NCI-H2227 (cell line): ENCODE measurements around the gene WWOX.
"Not testable (repeated sequence)": the region's sequence is repeated elsewhere in the genome, so short reads cannot be mapped to it uniquely, and the experiment has no call there.

Experiments used
- DNase-seq: peaks from one replicate; lab custom pipeline; 2025; ENCODE audit not compliant: unreplicated experiment; lab: John Stamatoyannopoulos, UW

WWOX gene

DNA sequence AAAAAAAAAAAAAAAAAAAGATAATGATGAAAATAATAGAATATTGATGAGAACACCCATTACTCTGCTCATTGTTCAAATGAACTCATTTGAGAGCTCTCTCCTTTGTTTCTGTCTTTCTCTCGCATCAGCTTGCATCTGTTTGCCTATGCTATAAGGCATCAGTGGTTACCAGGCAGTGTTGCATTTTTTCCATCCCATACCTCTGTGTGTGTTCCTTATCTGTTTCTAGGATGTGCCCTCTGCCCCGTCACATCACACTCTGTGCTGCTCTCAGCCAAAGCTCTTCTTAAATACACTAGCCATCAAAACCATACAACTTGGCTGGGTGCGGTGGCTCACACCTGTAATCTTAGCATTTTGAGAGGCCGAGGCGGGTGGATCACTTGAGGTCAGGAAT, 568.2 kb downstream of the WWOX start:
- DNase-seq: no peak

GRCh38 chr16:78668393-78668792, 568.9 kb downstream of the WWOX start:
- no peak for DNase-seq

- no peak for DNase-seq
Measured at GRCh38 chr16:78669994-78670393, 570.5 kb downstream of the WWOX start.

DNA sequence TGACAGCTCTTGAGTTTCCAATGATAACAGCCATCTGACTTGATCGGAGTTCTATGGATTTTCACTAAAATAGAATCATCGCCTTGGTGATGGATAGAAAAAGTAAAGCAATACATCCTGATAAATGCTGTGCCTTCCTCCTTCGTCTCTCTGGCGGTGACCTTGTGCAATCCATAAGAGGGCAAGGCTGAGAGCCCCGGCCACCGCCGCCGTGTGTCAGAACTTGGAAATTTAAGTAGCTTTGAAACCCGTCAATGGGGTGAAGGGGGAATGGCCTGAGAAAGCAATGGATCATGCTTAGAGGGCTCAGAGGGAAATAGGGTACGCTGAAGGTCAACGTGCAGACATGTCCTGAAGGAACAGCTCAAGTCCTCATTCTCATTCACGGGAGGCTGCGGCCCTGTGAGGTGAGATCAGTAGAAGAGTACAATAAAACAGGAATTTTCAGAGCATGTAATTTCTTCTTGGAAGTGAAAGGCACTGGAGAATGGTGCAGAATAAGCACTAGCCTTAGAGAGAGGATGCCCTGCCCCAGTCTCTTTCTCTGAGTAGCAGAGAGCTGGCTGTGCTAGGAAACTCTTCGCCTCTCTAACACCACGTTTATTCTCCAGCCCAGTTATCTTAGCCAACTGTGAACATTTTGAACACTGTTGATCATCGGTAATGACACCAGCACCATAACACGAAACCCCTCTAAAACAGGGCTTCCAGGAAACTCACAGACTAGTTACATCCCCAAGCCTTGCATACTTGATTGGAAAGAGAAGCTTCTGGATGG, 573.5 kb downstream of the WWOX start:
- DNase-seq: no peak

DNA sequence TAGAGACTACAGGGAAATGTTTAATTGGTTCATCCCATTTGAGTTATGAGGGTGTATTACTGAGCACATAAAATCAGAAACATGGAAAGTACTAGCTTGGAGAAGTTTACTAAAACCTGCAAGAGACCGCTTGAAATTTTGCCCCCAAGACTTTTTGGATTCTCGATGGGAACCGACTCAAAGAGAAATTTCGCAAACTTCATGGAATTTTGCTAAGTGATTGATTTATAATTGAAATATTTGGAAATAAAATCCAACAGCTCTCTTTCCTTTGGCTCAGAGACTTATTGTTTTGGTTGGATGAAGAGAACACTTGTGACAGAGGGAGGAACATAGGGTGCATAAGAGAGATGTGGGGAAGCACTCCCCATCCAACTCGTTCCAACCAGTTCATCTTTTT, 574.4 kb downstream of the WWOX start:
- DNase-seq: no peak

GRCh38 chr16:78675312-78675711, 575.9 kb downstream of the WWOX start:
- DNase-seq: no peak

DNA sequence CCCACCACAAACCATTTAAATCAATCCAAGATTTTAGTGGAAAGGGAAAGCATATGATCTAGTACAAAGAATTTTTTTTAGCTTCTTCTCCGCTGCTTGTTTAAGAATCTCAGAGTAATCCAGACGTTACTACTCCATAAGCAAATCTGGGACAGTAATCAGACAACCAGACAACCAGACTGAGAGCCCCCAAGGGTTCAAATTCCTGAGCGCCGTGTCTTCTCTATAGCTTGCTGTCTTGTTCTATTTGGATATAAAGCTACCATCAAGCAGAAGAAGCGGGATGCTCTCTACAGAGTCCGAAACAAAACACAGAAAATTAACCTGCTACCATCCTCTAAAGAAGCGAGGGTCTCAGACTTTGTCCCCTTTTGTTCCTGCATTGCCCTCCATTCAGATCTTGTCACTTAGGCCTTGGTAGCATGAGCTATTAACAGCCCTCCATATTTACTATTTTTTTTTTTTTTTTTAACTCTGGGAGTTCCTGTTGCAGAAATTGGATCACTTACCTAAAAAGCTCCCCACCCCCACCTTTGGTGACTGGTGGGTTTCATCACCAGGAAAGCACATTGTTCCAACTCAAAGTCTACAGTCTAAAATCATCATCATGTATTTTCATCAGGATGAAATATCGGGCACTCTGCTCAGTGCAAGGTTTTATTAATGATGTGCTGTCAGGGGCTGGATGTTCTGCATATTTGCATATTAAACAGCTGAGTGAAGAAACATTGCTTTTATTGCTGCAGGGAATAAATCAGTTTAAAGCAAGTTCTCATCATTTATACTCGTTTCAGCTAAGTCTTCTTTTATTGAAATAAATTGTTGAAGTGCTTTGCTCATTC, 576.7 kb downstream of the WWOX start:
- no peak for DNase-seq

GRCh38 chr16:78677181-78677731, 577.8 kb downstream of the WWOX start:
- DNase-seq: no peak

DNA sequence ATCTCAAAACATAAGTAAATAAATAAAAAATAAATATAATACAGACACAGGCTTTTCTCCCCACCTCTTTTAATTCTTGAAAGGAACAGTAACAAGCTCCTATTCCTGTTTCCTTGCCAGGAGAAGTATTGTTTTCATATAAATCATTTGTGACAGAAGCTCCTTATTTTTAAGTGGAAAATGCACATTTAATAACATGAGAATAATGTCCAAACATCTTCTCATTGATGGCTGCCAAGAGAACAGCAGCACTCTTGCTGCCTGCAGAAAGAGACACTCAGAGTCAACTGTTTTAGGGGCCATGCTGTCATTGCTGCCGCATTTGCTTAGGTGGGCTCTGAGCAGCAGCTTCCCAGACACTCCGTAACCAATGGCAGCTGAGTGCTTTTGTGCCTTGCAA, 580.1 kb downstream of the WWOX start:
- no peak for DNase-seq

GRCh38 chr16:78681743-78682142, 582.3 kb downstream of the WWOX start:
- DNase-seq: no peak

DNA sequence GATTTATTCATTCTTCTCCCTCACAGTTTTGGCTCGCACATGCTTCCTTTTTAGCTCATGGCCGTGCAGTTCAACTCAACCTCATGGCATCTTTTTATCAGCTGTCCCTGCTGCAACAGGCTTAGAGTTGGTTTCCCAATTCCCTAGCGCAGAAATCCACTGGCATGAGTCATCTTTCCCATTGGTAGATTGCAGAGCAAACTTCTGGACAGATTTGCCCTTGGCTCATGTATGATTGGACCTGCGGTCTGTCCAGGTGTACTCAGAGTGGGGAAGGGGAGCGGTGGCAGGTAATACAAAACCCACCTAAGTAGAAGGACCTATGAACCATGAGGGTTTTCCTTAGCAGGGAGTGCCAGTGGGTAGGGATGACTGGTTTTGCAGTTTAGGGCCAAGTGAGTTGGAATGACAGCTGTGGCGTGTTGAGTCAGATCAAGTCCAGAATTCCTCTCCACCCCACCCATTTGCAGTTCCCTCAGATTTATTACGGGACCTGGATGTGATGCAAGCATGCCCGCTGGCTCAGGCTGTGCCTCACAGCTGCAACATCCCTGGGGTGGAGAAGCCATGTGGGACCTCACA, 584.7 kb downstream of the WWOX start:
- no peak for DNase-seq

DNA sequence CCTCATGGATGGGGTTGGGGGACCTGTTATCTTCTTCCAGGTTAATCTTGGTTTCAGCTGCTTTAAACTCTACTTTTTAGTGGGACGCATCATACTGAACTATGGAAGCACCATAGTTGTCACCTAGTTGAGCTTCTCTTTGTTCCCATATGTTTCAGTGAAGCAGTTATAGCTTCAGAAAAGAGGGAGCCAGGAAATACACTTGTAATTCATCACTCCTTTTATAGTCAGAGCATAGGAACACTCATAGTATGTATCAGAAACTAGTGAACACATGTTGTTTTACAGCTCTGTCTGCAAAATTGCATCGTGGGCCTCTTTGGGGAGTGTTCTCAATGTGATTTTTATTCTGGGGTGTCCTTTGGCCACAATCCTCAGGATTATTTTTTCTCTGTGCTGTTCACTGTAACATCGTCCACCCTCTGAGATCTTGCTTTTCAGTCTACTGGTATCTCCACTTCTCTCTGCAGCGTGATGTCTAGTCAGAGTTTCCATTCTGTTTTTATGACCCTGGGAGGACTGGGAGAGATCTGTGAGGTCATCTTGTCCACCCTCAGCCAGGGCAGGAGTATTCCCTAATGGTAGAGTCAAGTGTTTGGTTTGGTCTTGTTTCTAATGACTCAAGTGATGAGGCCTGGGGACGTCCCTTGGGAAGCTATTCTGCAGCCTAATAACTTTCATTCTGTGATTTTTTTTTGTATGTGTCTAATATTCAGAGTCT, 585.4 kb downstream of the WWOX start:
- no peak for DNase-seq

DNA sequence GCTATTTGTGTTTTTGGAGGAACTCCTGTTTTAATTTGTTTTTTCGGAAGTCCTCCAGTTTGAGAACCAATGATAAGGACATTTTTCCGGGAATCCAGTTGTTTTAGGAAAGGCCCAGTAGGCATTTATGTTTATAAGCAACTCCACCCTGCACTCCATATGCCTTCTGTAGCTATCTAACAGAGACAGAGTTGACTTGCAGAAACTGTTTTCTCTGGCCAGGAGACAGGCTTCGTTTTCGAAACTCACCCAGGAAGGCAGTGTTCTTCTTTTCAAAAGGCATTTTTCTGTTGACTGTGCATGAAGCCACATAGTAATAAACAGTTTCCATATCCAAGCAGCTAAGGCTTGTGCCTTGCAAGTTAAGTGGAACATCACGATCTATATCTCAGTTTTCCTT, 587.1 kb downstream of the WWOX start:
- DNase-seq: no peak

- no peak for DNase-seq
Measured at GRCh38 chr16:78689028-78689427, 589.6 kb downstream of the WWOX start.

- DNase-seq: no peak
Measured at GRCh38 chr16:78689536-78689935, 590.1 kb downstream of the WWOX start.

- no peak for DNase-seq
Measured at GRCh38 chr16:78690510-78690909, 591.1 kb downstream of the WWOX start.

DNA sequence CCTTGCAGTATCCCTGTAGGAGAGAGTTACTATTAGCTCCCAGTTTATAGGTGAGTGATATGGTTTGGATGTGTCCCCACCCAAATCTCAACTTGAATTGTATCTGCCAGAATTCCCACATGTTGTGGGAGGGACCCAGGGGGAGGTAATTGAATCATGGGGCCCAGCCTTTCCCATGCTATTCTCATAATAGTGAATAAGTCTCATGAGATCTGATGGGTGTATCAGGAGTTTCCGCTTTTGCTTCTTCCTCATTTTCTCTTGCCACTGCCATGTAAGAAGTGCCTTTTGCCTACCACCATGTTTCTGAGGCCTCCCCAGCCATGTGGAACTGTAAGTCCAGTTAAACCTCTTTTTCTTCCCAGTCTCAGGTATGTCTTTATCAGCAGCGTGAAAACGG, 592.3 kb downstream of the WWOX start:
- DNase-seq: not testable (repeated sequence)

DNA sequence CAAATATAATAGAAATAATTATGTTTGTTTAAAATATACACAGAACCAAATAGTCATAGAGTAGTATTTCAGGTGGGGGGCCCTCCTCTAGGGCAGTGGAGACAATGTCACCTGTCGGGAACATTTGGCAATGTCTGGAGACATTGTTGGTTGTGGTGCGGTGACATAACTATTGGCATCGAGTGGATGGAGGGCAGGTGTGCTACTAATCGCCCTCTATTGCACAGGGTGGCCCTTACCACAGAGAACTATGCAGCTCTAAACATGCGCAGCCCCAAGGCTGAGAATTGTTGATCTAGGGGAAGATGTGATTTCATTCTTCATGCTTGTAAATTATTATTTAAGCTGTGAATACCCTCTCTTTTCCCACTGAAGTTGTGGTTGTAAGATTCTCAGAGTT, 594.0 kb downstream of the WWOX start:
- DNase-seq: no peak

DNA sequence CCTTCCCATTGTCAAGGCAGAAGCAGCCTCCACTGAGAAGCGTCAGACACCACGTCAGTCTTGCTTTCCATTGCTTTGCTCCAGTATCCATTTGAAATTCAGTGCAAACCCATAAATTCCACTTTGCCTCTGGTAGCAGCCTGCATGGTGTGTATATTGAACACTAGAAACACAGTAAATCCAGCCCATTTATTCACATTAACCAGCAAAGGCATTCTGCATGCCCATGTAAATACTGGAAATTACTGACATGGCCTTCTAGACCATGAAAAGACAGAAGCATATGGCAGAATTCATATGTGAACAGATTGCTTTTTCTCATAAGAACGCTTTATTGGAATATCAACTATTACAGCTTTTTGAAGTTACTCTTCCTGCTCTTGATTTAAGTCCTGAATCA, 595.0 kb downstream of the WWOX start:
- DNase-seq: no peak

- DNase-seq: no peak
Measured at GRCh38 chr16:78695391-78695790, 595.9 kb downstream of the WWOX start.

GRCh38 chr16:78696797-78697196, 597.3 kb downstream of the WWOX start:
- no peak for DNase-seq
